ENCODE results near the gene MINK1. TPM values are rescaled to one million over a fixed set of nuclear protein-coding genes. Genes with fewer than 3 reads are reported as not detected.

Gene MINK1
- total RNA-seq, 1 donor from 2014 or later: 58.4 TPM

DNA sequence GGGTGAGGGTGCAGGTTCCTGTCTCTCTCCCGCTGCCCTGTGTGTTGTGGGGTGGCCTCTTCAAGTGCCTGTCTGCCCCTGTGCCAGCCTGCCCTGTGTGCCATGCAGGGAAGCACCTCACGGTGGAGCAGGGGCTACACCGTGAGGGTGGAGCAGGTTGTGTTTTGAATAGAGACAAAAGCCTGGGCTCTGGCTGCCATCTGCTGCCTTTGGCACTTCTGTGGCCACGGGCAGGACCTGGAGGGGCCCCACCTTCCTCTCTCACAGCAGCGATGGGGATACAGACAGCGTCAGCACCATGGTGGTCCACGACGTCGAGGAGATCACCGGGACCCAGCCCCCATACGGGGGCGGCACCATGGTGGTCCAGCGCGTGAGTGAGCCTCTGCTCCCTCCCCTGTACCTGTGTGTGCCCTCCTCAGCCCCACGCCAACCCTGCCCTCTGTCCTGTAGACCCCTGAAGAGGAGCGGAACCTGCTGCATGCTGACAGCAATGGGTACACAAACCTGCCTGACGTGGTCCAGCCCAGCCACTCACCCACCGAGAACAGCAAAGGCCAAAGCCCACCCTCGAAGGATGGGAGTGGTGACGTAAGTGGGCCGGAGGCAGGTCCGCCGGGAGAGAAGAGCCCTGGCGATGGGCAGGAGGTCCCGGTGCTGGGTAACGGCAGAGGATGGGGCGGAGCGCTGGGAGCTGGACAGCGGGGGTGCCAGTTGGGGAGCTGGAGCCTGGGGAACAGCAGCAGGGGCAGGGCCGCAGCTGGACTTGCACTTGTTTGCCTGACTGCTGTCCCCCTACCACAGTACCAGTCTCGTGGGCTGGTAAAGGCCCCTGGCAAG lies 60.8 kb downstream of the MINK1 start:
- FAIRE-seq (no peak), DNase-seq (ENCODE audit: low read depth) (no peak)
- H3K27me3 ChIP-seq (ENCODE audit: control insufficient read depth, insufficient read depth, low read length): no peaks in the 10 kb centered on the region
- peaks cover 71% of the 10 kb centered on the region for H3K36me3 ChIP-seq (ENCODE audit: control insufficient read depth, insufficient read depth, low read length)
- TF ChIP-seq, protein P1, sequence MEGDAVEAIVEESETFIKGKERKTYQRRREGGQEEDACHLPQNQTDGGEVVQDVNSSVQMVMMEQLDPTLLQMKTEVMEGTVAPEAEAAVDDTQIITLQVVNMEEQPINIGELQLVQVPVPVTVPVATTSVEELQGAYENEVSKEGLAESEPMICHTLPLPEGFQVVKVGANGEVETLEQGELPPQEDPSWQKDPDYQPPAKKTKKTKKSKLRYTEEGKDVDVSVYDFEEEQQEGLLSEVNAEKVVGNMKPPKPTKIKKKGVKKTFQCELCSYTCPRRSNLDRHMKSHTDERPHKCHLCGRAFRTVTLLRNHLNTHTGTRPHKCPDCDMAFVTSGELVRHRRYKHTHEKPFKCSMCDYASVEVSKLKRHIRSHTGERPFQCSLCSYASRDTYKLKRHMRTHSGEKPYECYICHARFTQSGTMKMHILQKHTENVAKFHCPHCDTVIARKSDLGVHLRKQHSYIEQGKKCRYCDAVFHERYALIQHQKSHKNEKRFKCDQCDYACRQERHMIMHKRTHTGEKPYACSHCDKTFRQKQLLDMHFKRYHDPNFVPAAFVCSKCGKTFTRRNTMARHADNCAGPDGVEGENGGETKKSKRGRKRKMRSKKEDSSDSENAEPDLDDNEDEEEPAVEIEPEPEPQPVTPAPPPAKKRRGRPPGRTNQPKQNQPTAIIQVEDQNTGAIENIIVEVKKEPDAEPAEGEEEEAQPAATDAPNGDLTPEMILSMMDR (IDR thresholded peaks at IDR 0.05; ENCODE audit: insufficient read depth, low read length, severe bottlenecking): no peak
- no peak overlapping the region for H3K4me3 ChIP-seq (ENCODE audit: low read depth, low read length)

DNA sequence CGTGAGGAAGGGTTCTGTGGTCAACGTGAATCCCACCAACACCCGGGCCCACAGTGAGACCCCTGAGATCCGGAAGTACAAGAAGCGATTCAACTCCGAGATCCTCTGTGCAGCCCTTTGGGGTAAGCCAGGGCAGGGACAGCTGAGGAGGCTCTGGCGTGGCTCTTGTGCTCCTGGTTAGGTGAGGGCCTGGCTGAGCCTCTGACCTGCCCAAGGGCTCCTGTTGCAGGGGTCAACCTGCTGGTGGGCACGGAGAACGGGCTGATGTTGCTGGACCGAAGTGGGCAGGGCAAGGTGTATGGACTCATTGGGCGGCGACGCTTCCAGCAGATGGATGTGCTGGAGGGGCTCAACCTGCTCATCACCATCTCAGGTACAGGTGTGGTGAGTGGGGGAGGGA lies 62.0 kb downstream of the MINK1 start:
- Histone ChIP-seq H3K4me3 (ENCODE audit: low read depth, low read length) (no peak overlapping the region), H3K36me3 (ENCODE audit: control insufficient read depth, insufficient read depth, low read length) (peaks cover 66% of the 10 kb centered on the region), H3K27me3 (ENCODE audit: control insufficient read depth, insufficient read depth, low read length) (no peaks in the 10 kb centered on the region)
- TF ChIP-seq, protein P1 (IDR thresholded peaks at IDR 0.05; ENCODE audit: insufficient read depth, low read length, severe bottlenecking): no peak
- no peak for FAIRE-seq
- DNase-seq (ENCODE audit: low read depth): no peak

DNA sequence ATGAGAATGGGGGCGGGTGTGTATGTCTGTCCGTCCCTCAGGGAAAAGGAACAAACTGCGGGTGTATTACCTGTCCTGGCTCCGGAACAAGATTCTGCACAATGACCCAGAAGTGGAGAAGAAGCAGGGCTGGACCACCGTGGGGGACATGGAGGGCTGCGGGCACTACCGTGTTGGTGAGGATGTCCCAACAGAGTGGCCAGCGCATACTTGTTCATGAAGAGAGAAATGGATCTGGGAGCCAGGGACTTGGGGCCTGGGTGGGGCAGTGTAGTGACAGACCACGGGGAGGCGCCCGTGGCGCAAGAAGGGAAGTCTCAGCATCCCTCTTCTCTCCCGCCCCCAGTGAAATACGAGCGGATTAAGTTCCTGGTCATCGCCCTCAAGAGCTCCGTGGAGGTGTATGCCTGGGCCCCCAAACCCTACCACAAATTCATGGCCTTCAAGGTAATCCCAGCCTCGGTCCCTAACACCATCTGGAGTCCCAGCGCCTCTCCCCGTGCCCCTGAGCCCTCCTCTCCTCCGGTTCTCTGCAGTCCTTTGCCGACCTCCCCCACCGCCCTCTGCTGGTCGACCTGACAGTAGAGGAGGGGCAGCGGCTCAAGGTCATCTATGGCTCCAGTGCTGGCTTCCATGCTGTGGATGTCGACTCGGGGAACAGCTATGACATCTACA lies 62.7 kb downstream of the MINK1 start:
- Histone ChIP-seq H3K36me3 (ENCODE audit: control insufficient read depth, insufficient read depth, low read length) (peaks cover 60% of the 10 kb centered on the region), H3K27me3 (ENCODE audit: control insufficient read depth, insufficient read depth, low read length) (no peaks in the 10 kb centered on the region), H3K4me3 (ENCODE audit: low read depth, low read length) (no peak overlapping the region)
- DNase-seq (ENCODE audit: low read depth) (no peak), FAIRE-seq (no peak)
- TF ChIP-seq, protein P1 (IDR thresholded peaks at IDR 0.05; ENCODE audit: insufficient read depth, low read length, severe bottlenecking): no peak

DNA sequence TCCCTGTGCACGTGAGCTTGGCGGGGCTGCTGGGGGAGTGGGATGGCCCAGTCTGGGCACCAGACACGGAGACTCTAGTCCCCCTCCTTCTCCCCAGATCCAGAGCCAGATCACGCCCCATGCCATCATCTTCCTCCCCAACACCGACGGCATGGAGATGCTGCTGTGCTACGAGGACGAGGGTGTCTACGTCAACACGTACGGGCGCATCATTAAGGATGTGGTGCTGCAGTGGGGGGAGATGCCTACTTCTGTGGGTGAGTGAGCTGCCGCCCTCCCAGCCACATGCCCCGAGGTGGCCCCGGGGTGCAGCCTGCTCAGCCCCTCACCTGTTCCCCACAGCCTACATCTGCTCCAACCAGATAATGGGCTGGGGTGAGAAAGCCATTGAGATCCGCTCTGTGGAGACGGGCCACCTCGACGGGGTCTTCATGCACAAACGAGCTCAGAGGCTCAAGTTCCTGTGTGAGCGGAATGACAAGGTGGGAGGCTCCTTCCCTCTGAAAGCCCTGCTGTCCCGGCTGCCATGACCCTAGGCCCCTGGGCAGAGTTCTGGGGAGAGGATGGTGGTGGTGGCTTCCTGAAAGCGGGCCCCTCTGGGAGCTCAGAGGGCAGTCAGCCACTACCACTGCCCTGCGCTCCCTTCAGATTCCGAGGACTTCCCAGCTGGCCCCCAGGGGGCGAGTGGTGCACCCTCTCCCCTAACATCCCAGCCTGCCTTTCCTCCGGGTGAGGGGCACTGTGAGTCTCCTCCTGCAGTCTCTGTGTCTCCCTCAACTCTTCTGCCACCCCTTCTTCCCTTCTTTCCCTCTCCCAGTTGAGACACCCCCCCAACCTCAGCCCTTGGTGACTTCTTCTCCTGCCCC lies 63.4 kb downstream of the MINK1 start:
- FAIRE-seq (no peak), DNase-seq (ENCODE audit: low read depth) (no peak)
- Histone ChIP-seq H3K4me3 (ENCODE audit: low read depth, low read length) (no peak overlapping the region), H3K36me3 (ENCODE audit: control insufficient read depth, insufficient read depth, low read length) (peaks cover 52% of the 10 kb centered on the region), H3K27me3 (ENCODE audit: control insufficient read depth, insufficient read depth, low read length) (no peaks in the 10 kb centered on the region)
- TF ChIP-seq, protein P1 (IDR thresholded peaks at IDR 0.05; ENCODE audit: insufficient read depth, low read length, severe bottlenecking): no peak

DNA sequence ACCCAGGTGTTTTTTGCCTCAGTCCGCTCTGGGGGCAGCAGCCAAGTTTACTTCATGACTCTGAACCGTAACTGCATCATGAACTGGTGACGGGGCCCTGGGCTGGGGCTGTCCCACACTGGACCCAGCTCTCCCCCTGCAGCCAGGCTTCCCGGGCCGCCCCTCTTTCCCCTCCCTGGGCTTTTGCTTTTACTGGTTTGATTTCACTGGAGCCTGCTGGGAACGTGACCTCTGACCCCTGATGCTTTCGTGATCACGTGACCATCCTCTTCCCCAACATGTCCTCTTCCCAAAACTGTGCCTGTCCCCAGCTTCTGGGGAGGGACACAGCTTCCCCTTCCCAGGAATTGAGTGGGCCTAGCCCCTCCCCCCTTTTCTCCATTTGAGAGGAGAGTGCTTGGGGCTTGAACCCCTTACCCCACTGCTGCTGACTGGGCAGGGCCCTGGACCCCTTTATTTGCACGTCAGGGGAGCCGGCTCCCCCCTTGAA lies 64.1 kb downstream of the MINK1 start:
- FAIRE-seq: no peak

More for the DNA sequence above, 64.1 kb downstream of the MINK1 start:
- DNase-seq (ENCODE audit: low read depth): no peak
- H3K27me3 ChIP-seq (ENCODE audit: control insufficient read depth, insufficient read depth, low read length): no peaks in the 10 kb centered on the region
- H3K36me3 ChIP-seq (ENCODE audit: control insufficient read depth, insufficient read depth, low read length): peaks cover 46% of the 10 kb centered on the region
- H3K4me3 ChIP-seq (ENCODE audit: low read depth, low read length): no peak overlapping the region
- TF ChIP-seq, protein P1 (IDR thresholded peaks at IDR 0.05; ENCODE audit: insufficient read depth, low read length, severe bottlenecking): no peak
